Kidney (tissue), 14 donors: ENCODE results near the gene PWWP2B. TPM values are rescaled to one million over a fixed set of nuclear protein-coding genes. Genes with fewer than 3 reads are reported as not detected.

ENCODE experiments used
- DNase-seq, 5 donors: peaks; one replicate each; pipeline ENCODE4 v3.0.0-alpha.2; 2013 to 2020
- FAIRE-seq: peaks from 2 replicates; lab custom pipeline; 2012; peaks lifted over from hg19 to GRCh38; lab: Jason Lieb, UNC
- H3K27ac ChIP-seq, 2 donors: one replicate each; pipeline ENCODE4 v1.7.0; 2013; ENCODE audit warnings: low read depth in 2 of 2, low read length in 2 of 2, inconsistent platforms in 1 of 2
- H3K27me3 ChIP-seq: one replicate; pipeline ENCODE4 v1.7.1; 2013; ENCODE audit warnings: low read length, inconsistent platforms; ENCODE audit not compliant: control insufficient read depth, insufficient read depth
- H3K36me3 ChIP-seq, 3 donors: one replicate each; pipeline versions ENCODE4 v1.7.0 to v1.7.1; 2013; ENCODE audit warnings: low read length in 3 of 3, control low read depth in 1 of 3, inconsistent platforms in 1 of 3; ENCODE audit not compliant: insufficient read depth in 3 of 3, control insufficient read depth in 2 of 3
- H3K4me1 ChIP-seq, 3 donors: one replicate each; pipeline versions ENCODE4 v1.7.0 to v1.7.1; 2013; ENCODE audit warnings: low read length in 3 of 3, inconsistent platforms in 1 of 3, low read depth in 1 of 3; ENCODE audit not compliant: control insufficient read depth in 2 of 3, insufficient read depth in 2 of 3
- H3K4me3 ChIP-seq, 3 donors: one replicate each; pipeline versions ENCODE4 v1.7.0 to v1.8.1; 2013; ENCODE audit warnings: low read length in 3 of 3, control low read depth in 1 of 3, inconsistent platforms in 1 of 3
- H3K9ac ChIP-seq, 3 donors: one replicate each; pipeline versions ENCODE4 v1.7.0 to v1.7.1; 2013; ENCODE audit warnings: low read length in 3 of 3, control low read depth in 1 of 3, inconsistent platforms in 1 of 3
- H3K9me3 ChIP-seq, 3 donors: one replicate each; pipeline versions ENCODE4 v1.7.0 to v1.7.1; 2013; ENCODE audit warnings: low read length in 3 of 3, control low read depth in 1 of 3, inconsistent platforms in 1 of 3; ENCODE audit not compliant: control insufficient read depth in 2 of 3, insufficient read depth in 1 of 3
- CTCF ChIP-seq: IDR thresholded peaks from 3 replicates; pipeline ENCODE4 v1.5.1; 2012; ENCODE audit warnings: mild to moderate bottlenecking, moderate library complexity, borderline replicate concordance; ENCODE audit not compliant: insufficient read depth; ENCODE audit errors: extremely low read depth
- intact Hi-C: fragments of 100-400 bp; cut with DNase I; formaldehyde crosslinking; loops from one replicate; pipeline ENCODE4 v1.11.1; 2022
- polyA plus RNA-seq: library from polyadenylated mRNA; stranded (reverse); fragments of 350-450 nt; fragmentation: Illumina TruSeq; extraction: RNeasy Lipid Tissue Mini Kit (QIAGEN cat#74804); gene quantifications from one replicate; pipeline ENCODE4 v1.2.3, GENCODE V29; 2014; ENCODE audit warnings: low read depth, low replicate concordance; ENCODE audit not compliant: insufficient read depth
- total RNA-seq: library from RNA; stranded (reverse); fragmentation: NEBNext Ultra II Directional; extraction: Animal tissue kit (Norgen Biotek cat#: 25700); gene quantifications from one replicate; pipeline ENCODE4 v1.2.1, GENCODE V29; 2021
- donor health status: control.
- donor health status: control.
- donor health status: control.
- donor health status: control.
- donor health status: control.
- donor health status: DM: yes; HTN: yes; CAD: no.
- donor health status: Normal renal cell carcinoma (clear cell type).

The PWWP2B gene
- total and polyA plus RNA-seq, 2 donors from 2014 or later, result 12.9 to 24.3 TPM

GRCh38 chr10:132460691-132461090, 63.7 kb downstream of the PWWP2B start:
- H3K9me3 ChIP-seq, result no peaks in the 10 kb centered on the region
- no peaks in the 10 kb centered on the region for H3K27me3 ChIP-seq
- FAIRE-seq (no peak), DNase-seq (peak in 1 of 5 donors; percentile 68)
- H3K36me3 ChIP-seq, result no peaks in the 10 kb centered on the region
- no peak overlapping the region for H3K9ac ChIP-seq
- peaks cover 0 to 17% (median 8%) of the 10 kb centered on the region in 3 donors for H3K4me1 ChIP-seq
- TF ChIP-seq CTCF, result no peak
- no peak overlapping the region for H3K4me3 ChIP-seq
- H3K27ac ChIP-seq, result no peak overlapping the region
- intact Hi-C loops, result no loop called here

- no peak for FAIRE-seq
- Histone ChIP-seq H3K9me3 (no peaks in the 10 kb centered on the region), H3K4me3 (no peak overlapping the region), H3K27ac (no peak overlapping the region), H3K36me3 (no peaks in the 10 kb centered on the region), H3K27me3 (no peaks in the 10 kb centered on the region), H3K4me1 (peaks cover 0 to 17% (median 8%) of the 10 kb centered on the region in 3 donors), H3K9ac (peak overlapping the region in 1 of 3 donors; percentile 12)
- peak in 1 of 5 donors; percentile 59 for DNase-seq
- intact Hi-C loops, result no loop called here
- TF ChIP-seq CTCF, result no peak
Observed at GRCh38 chr10:132461103-132461682, 64.2 kb downstream of the PWWP2B start.

GRCh38 chr10:132461683-132462231, 64.8 kb downstream of the PWWP2B start:
- Histone ChIP-seq H3K27ac (no peak overlapping the region), H3K4me1 (peaks cover 0 to 17% (median 8%) of the 10 kb centered on the region in 3 donors), H3K36me3 (no peaks in the 10 kb centered on the region), H3K27me3 (no peaks in the 10 kb centered on the region), H3K9ac (no peak overlapping the region), H3K4me3 (no peak overlapping the region), H3K9me3 (no peaks in the 10 kb centered on the region)
- FAIRE-seq, result no peak
- no peak for TF ChIP-seq CTCF
- intact Hi-C loops, result no loop called here
- DNase-seq, result peak in 1 of 5 donors; percentile 83
